Subcutaneous adipose tissue (tissue), 4 donors: ENCODE data around the gene CACNA1B. TPM values are rescaled to one million over a fixed set of nuclear protein-coding genes. Genes with fewer than 3 reads are reported as not detected.

ENCODE experiments used
- CTCF ChIP-seq: fragments of 450-650 bp; IDR thresholded peaks from one replicate; pipeline ENCODE4 v1.5.1; 2016; ENCODE audit warnings: low read depth, mild to moderate bottlenecking, control low read depth, antibody characterized with exemption, moderate library complexity
- total RNA-seq, 4 donors: library from RNA; depleted of rRNA; stranded (reverse); fragments of >200 nt; gene quantifications; one replicate each; pipeline ENCODE4 v1.1.0, GENCODE V29; 2016

CACNA1B gene
- total RNA-seq, 4 donors from 2014 or later = not detected

DNA sequence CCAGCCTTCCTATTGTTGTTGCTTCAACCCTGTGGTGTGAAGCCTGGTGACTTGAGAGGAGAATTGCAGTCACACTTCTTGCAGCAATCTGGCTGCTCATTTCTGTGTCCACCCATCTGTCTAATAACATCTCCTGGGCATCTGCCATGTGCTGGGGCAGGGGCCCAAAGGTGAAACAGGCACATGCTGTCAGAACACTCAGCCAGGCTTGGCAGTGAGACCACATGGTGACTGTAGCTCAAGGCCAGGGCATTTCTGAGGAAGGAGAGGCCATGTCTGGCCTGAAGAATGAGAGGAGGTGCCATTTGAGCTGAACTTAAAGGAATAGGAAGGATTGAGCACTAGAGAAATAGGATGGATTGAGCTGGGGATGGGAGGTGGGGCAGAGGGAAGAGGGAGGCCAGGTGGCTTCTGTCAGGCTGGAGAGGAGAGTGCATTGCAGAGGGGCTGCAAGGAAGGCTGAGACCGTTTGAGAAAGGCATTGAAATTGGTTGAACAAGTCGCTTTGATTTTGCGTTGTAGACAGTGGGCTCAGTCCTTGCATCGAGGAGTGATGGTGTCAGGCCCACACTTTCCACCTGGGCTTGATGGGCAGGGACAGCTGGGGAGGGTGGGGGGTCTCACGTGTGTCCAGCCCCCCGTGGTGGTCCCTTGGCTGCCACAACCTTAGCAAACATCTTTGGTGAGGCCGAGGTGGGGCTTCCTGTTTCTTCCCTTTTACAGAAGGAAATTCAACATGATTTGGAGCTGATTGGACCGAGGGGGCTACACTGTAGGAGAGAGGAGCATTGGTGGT is 222.4 kb downstream of the CACNA1B start:
- TF ChIP-seq CTCF = no peak

DNA sequence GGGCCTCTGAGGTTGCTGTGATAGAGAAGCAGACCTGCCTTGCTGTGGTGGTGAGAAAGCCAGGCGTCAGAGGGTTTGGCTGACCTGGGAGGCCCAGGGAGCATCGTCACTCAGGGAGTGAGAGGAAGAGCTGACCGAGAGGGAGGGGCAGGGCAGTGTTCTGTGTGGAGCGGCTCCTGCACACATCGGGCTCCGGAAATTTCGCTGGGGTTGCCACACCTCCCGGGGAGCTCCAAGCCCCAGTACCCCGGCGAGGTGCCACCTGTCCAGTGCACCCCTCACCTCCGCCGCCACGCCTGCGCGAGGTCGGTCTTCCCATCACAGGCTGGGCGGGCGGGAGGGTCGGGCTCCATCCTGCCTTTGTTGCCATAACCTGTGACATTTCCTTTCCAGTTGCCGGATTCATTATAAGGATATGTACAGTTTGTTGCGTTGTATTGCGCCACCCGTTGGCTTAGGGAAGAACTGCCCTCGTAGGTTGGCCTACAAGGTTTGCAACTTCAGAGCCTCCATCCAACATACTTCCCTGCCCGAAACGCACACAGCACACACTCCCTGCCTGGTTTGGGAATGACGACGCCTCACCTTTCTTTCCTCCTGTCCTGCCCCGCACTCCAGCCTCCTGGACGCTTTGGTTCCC is 223.2 kb downstream of the CACNA1B start:
- no peak for TF ChIP-seq CTCF

DNA sequence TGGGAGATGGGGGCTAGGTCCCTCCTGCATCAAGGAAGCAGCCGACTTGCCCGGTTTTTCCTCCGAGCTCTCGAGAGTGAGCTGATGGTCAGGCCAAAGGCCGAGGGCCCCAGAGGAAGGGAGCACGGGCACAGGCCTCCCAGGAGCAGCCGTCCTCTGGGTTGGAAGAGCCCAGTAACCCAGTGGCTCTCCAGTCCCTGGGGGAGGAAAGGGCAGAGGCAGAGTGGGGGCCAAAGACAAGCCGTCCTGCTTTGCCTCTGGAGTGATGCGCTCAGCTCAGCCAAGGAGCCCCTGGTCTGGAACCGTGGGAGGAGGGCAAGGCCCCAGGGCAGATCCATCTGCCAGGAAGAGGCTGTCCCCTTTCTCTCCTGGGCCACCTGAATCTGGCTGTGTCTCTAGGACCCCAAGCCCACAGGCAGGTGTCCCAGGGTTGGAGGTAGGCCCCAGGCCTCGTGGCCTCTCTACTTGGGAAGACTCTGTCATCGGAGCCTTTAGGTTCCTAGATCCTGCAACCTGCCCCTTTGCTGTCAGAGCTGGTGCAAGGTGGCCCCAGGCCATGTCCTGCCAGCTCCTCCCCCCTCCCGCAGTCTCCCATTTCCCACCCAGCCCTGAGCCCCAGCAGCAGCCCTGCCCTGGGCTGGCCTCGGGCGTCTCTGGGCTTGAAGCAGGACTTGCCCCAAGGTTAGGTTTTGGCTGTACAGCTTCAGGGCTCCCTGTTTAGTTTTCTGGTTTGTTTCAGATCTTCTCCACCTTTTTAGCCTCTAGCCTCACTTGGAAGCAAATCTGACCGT is 224.1 kb downstream of the CACNA1B start:
- no peak for TF ChIP-seq CTCF

DNA sequence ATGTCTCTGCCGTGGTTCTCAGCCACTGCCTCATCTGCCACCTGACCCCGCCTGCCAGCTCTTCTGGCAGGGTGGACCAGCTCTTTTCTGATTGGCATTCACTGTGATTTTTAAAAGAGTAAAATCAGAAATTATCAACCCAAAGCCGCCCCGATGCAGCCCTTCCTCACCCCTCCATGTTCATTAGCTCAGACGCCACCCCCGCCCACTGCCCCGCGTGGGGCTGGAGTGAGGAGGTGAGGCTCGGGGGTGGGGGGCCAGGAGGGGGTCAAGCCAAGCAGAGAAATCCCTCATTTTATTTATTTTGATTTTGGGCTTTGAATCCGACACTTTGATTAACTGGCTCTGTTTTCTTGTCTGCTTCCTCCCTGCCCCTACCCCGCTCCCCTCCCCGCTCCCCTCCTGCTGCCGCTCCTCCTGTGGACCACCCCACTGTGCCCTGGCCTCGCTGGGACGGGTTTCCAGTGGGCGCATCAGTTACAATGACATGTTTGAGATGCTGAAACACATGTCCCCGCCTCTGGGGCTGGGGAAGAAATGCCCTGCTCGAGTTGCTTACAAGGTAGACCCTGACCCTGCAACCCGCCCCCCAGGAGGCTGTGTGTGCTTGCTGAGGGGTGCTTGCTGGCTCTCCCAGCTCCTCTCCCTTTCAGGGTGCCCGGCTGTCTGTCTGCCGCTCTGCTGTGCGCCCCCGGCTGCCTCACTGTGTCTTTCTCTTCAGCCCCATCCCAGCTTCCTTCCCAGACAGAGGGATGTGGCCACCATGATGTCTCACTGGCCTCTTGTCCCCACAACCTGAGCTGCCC is 224.9 kb downstream of the CACNA1B start:
- no peak for TF ChIP-seq CTCF

- no peak for TF ChIP-seq CTCF
Observed at GRCh38 chr9:138103111-138103848, 225.7 kb downstream of the CACNA1B start.

- no peak for TF ChIP-seq CTCF
Observed at GRCh38 chr9:138103849-138104206, 226.2 kb downstream of the CACNA1B start.
